ENCODE data around the gene WASL.

DNA sequence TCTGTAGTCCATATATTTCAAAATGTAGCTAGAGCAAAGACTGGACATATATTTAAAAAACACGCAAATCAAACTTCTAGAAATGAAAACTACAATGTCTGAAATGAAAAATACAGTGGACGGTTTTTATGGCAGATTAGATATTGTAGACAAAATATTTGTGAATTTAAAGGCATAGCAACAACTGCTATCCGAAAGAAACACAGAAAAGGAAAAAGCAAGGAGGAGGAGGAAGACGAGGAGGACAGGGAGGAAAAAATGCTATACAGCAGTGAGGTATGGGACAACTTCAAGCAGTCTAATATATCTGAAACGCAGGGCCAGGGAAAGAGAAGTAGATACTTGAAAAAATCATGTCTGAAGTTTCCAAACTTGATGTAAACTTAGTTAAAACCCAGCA is 13.3 kb downstream of the WASL start:
- TF ChIP-seq, protein P1, sequence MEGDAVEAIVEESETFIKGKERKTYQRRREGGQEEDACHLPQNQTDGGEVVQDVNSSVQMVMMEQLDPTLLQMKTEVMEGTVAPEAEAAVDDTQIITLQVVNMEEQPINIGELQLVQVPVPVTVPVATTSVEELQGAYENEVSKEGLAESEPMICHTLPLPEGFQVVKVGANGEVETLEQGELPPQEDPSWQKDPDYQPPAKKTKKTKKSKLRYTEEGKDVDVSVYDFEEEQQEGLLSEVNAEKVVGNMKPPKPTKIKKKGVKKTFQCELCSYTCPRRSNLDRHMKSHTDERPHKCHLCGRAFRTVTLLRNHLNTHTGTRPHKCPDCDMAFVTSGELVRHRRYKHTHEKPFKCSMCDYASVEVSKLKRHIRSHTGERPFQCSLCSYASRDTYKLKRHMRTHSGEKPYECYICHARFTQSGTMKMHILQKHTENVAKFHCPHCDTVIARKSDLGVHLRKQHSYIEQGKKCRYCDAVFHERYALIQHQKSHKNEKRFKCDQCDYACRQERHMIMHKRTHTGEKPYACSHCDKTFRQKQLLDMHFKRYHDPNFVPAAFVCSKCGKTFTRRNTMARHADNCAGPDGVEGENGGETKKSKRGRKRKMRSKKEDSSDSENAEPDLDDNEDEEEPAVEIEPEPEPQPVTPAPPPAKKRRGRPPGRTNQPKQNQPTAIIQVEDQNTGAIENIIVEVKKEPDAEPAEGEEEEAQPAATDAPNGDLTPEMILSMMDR (IDR thresholded peaks at IDR 0.05) = no peak
- TF ChIP-seq POLR2A (IDR thresholded peaks at IDR 0.05) (no peak), POLR2AphosphoS5 (IDR thresholded peaks at IDR 0.05) (no peak)
